ENCODE data around the gene PIK3R5. TPM values are rescaled to one million over a fixed set of nuclear protein-coding genes. Genes with fewer than 3 reads are reported as not detected.
"Not testable (repeated sequence)": the region's sequence is repeated elsewhere in the genome, so short reads cannot be mapped to it uniquely, and the experiment has no call there.

Gene PIK3R5
- total RNA-seq, 3 donors from 2014 or later = 8.4 to 17.8 (median 13.6) TPM

GRCh38 chr17:8885163-8885966 is 80.1 kb downstream of the PIK3R5 start:
- H3K36me3 Mint-ChIP-seq (ENCODE audit: insufficient read depth) = peaks cover 33% of the 10 kb centered on the region
- H3K4me1 Mint-ChIP-seq (ENCODE audit: low read depth); H3K9me3 Mint-ChIP-seq; DNase-seq; H3K27me3 Mint-ChIP-seq (ENCODE audit: low read depth); H3K4me3 Mint-ChIP-seq: not testable (repeated sequence)
- ATAC-seq = peak; percentile 77 to 84

- Mint-ChIP-seq H3K27me3 (ENCODE audit: low read depth) (no peaks in the 10 kb centered on the region), H3K36me3 (ENCODE audit: insufficient read depth) (peaks cover 39% of the 10 kb centered on the region)
- no peak for ATAC-seq
Measured at GRCh38 chr17:8884336-8884990, 81.0 kb downstream of the PIK3R5 start.

GRCh38 chr17:8883353-8883752 is 82.2 kb downstream of the PIK3R5 start:
- DNase-seq (no peak), ATAC-seq (no peak)
- peaks cover 43% of the 10 kb centered on the region for H3K36me3 Mint-ChIP-seq (ENCODE audit: insufficient read depth)
- H3K4me3 Mint-ChIP-seq = no peak overlapping the region
- H3K9me3 Mint-ChIP-seq = no peaks in the 10 kb centered on the region
- H3K4me1 Mint-ChIP-seq (ENCODE audit: low read depth) = no peaks in the 10 kb centered on the region
- no peaks in the 10 kb centered on the region for H3K27me3 Mint-ChIP-seq (ENCODE audit: low read depth)

More at GRCh38 chr17:8884336-8884990, 81.0 kb downstream of the PIK3R5 start:
- Mint-ChIP-seq H3K4me1 (ENCODE audit: low read depth) (no peaks in the 10 kb centered on the region), H3K4me3 (no peak overlapping the region), H3K9me3 (no peaks in the 10 kb centered on the region)
- no peak for DNase-seq

- ATAC-seq = no peak
- Mint-ChIP-seq H3K36me3 (ENCODE audit: insufficient read depth) (peaks cover 49% of the 10 kb centered on the region), H3K4me3 (no peak overlapping the region)
Measured at GRCh38 chr17:8881606-8882005, 83.9 kb downstream of the PIK3R5 start.

GRCh38 chr17:8880466-8880865 is 85.0 kb downstream of the PIK3R5 start:
- ATAC-seq (no peak), DNase-seq (no peak)
- peaks cover 43% of the 10 kb centered on the region for H3K36me3 Mint-ChIP-seq (ENCODE audit: insufficient read depth)
- H3K4me1 Mint-ChIP-seq (ENCODE audit: low read depth) = no peaks in the 10 kb centered on the region
- no peaks in the 10 kb centered on the region for H3K9me3 Mint-ChIP-seq
- no peaks in the 10 kb centered on the region for H3K27me3 Mint-ChIP-seq (ENCODE audit: low read depth)
- no peak overlapping the region for H3K4me3 Mint-ChIP-seq

More at GRCh38 chr17:8881606-8882005, 83.9 kb downstream of the PIK3R5 start:
- H3K9me3 Mint-ChIP-seq = no peaks in the 10 kb centered on the region
- H3K27me3 Mint-ChIP-seq (ENCODE audit: low read depth) = no peaks in the 10 kb centered on the region
- no peaks in the 10 kb centered on the region for H3K4me1 Mint-ChIP-seq (ENCODE audit: low read depth)
- no peak for DNase-seq

- Mint-ChIP-seq H3K4me1 (ENCODE audit: low read depth) (peaks cover 7% of the 10 kb centered on the region), H3K9me3 (no peaks in the 10 kb centered on the region), H3K4me3 (no peak overlapping the region), H3K27me3 (ENCODE audit: low read depth) (no peaks in the 10 kb centered on the region), H3K36me3 (ENCODE audit: insufficient read depth) (peaks cover 43% of the 10 kb centered on the region)
- ATAC-seq = no peak
- DNase-seq = no peak
Measured at GRCh38 chr17:8879410-8879809, 86.1 kb downstream of the PIK3R5 start.

GRCh38 chr17:8877984-8878383 is 87.5 kb downstream of the PIK3R5 start:
- peaks cover 35% of the 10 kb centered on the region for H3K36me3 Mint-ChIP-seq (ENCODE audit: insufficient read depth)

GRCh38 chr17:8875957-8876356 is 89.5 kb downstream of the PIK3R5 start:
- peaks cover 12% of the 10 kb centered on the region for H3K4me1 Mint-ChIP-seq (ENCODE audit: low read depth)
- no peaks in the 10 kb centered on the region for H3K9me3 Mint-ChIP-seq
- DNase-seq (no peak), ATAC-seq (no peak)
- peaks cover 27% of the 10 kb centered on the region for H3K36me3 Mint-ChIP-seq (ENCODE audit: insufficient read depth)
- H3K4me3 Mint-ChIP-seq = no peak overlapping the region
- H3K27me3 Mint-ChIP-seq (ENCODE audit: low read depth) = no peaks in the 10 kb centered on the region

More at GRCh38 chr17:8877984-8878383, 87.5 kb downstream of the PIK3R5 start:
- DNase-seq = no peak
- H3K9me3 Mint-ChIP-seq = no peaks in the 10 kb centered on the region
- no peak overlapping the region for H3K4me3 Mint-ChIP-seq
- no peak for ATAC-seq
- no peaks in the 10 kb centered on the region for H3K27me3 Mint-ChIP-seq (ENCODE audit: low read depth)
- peaks cover 12% of the 10 kb centered on the region for H3K4me1 Mint-ChIP-seq (ENCODE audit: low read depth)

GRCh38 chr17:8875436-8875835 is 90.1 kb downstream of the PIK3R5 start:
- Mint-ChIP-seq H3K36me3 (ENCODE audit: insufficient read depth) (peaks cover 25% of the 10 kb centered on the region), H3K4me3 (no peak overlapping the region), H3K9me3 (no peaks in the 10 kb centered on the region), H3K27me3 (ENCODE audit: low read depth) (no peaks in the 10 kb centered on the region), H3K4me1 (ENCODE audit: low read depth) (peaks cover 12% of the 10 kb centered on the region)
- DNase-seq = no peak
- ATAC-seq = no peak

- Mint-ChIP-seq H3K4me1 (ENCODE audit: low read depth) (peaks cover 14% of the 10 kb centered on the region), H3K4me3 (no peak overlapping the region), H3K27me3 (ENCODE audit: low read depth) (no peaks in the 10 kb centered on the region), H3K36me3 (ENCODE audit: insufficient read depth) (peaks cover 13% of the 10 kb centered on the region), H3K9me3 (no peaks in the 10 kb centered on the region)
- DNase-seq (no peak), ATAC-seq (no peak)
Measured at GRCh38 chr17:8873801-8874715, 91.4 kb downstream of the PIK3R5 start.

- Mint-ChIP-seq H3K27me3 (ENCODE audit: low read depth) (no peaks in the 10 kb centered on the region), H3K4me1 (ENCODE audit: low read depth) (peaks cover 26% of the 10 kb centered on the region), H3K36me3 (ENCODE audit: insufficient read depth) (peaks cover 4% of the 10 kb centered on the region), H3K4me3 (no peak overlapping the region), H3K9me3 (no peaks in the 10 kb centered on the region)
- DNase-seq = no peak
- no peak for ATAC-seq
Measured at GRCh38 chr17:8872705-8873435, 92.6 kb downstream of the PIK3R5 start.

GRCh38 chr17:8872036-8872704 is 93.3 kb downstream of the PIK3R5 start:
- H3K4me1 Mint-ChIP-seq (ENCODE audit: low read depth) = peaks cover 33% of the 10 kb centered on the region
- H3K27me3 Mint-ChIP-seq (ENCODE audit: low read depth) = no peaks in the 10 kb centered on the region
- H3K36me3 Mint-ChIP-seq (ENCODE audit: insufficient read depth) = no peaks in the 10 kb centered on the region
- ATAC-seq (no peak), DNase-seq (no peak)
- no peaks in the 10 kb centered on the region for H3K9me3 Mint-ChIP-seq
- no peak overlapping the region for H3K4me3 Mint-ChIP-seq

- DNase-seq (no peak), ATAC-seq (no peak)
- Mint-ChIP-seq H3K9me3 (no peaks in the 10 kb centered on the region), H3K36me3 (ENCODE audit: insufficient read depth) (no peaks in the 10 kb centered on the region), H3K4me1 (ENCODE audit: low read depth) (peaks cover 41% of the 10 kb centered on the region), H3K4me3 (no peak overlapping the region), H3K27me3 (ENCODE audit: low read depth) (no peaks in the 10 kb centered on the region)
Measured at GRCh38 chr17:8871081-8871581, 94.4 kb downstream of the PIK3R5 start.

Data from activated T-cell treated with anti-CD3 and anti-CD28 coated beads, Interleukin-2, amount 50 U/mL, for 4 hours (primary cell).